Measurements from ENCODE around the gene CCT7.

DNA sequence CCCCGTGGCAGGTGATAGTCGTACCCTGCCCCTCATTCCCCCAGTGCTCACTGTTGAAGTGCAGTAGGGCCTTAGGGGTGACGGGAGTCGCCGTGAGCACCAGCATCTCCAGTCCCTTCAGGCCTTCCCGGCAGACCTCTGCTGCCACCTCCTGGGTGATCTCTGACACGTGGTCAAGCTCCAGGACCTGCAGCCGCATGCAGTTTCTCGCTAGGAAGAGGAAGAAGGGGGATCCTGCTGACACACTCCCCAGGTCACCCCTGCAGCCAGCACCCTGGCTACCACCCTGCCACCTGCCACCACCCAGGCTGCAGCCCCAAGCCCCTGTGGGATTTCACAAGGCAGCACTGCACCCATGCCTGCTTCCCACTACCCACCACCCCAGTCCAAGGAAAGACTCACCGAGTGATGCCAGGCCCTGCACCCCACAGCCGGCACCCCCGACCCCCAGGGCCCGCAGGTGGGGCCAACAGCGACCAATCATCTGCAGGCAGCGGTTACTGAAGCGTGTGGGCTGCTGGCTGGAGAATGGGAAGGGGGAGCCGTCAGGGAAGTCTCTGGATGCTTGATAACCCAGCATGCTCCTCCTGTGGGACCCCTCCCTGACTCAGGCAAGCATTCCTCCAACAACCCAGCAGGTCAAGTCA lies 26.4 kb downstream of the CCT7 start:
- TF ChIP-seq, protein P1, sequence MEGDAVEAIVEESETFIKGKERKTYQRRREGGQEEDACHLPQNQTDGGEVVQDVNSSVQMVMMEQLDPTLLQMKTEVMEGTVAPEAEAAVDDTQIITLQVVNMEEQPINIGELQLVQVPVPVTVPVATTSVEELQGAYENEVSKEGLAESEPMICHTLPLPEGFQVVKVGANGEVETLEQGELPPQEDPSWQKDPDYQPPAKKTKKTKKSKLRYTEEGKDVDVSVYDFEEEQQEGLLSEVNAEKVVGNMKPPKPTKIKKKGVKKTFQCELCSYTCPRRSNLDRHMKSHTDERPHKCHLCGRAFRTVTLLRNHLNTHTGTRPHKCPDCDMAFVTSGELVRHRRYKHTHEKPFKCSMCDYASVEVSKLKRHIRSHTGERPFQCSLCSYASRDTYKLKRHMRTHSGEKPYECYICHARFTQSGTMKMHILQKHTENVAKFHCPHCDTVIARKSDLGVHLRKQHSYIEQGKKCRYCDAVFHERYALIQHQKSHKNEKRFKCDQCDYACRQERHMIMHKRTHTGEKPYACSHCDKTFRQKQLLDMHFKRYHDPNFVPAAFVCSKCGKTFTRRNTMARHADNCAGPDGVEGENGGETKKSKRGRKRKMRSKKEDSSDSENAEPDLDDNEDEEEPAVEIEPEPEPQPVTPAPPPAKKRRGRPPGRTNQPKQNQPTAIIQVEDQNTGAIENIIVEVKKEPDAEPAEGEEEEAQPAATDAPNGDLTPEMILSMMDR (IDR thresholded peaks at IDR 0.05), result no peak
- TF ChIP-seq EP300 (IDR thresholded peaks at IDR 0.05), result no peak
